Measurements from ENCODE around the gene UQCC3. TPM values are rescaled to one million over a fixed set of nuclear protein-coding genes. Genes with fewer than 3 reads are reported as not detected.
"Not testable (repeated sequence)": the region's sequence is repeated elsewhere in the genome, so short reads cannot be mapped to it uniquely, and the experiment has no call there.

Gene UQCC3
- total RNA-seq, 1 experiment from 2014 or later: 22.4 TPM

DNA sequence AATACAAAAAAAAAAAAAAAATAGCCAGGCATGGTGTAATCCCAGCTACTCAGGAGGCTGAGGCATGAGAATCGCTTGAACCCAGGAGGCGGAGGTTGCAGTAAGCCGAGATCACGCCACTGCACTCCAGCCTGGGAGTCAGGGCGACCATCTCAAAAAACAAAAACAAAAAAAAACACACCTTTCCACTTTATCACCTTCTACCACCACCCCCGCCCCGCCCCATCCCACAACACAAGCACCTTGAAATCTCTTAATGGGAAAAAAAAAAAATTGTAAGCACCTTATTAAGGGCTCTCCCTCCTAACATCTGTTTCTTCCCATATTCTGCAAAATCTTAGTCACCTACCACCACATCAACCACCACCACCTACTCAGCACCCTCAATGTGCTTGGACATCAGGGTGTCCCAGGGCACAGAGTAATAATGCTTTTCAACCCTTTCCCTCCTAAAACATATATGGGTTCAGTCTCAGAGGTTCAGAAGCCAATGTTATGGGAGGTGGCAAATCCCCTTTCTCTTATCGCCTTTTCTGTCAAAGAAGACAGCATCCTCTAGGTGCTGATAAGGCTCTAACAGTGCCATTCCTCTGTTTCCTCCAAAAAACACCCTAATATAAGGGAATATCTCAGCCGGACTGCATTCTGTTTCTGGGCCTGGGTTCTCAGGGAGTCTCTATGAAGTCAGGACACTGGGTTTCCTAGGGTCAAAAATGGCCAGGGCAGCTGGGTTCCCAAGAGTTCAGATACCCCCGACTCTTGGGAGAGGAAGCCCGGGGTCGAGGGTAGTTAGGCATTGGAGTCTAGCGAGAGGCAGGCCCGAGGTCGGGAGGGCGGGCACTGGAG, 19.1 kb upstream of the UQCC3 start:
- DNase-seq: no peak
- peaks cover 8% of the 10 kb centered on the region for H3K36me3 ChIP-seq (replicated peaks; ENCODE audit: control insufficient read depth, insufficient read depth, low read length)
- H3K27me3 ChIP-seq (ENCODE audit: control insufficient read depth, insufficient read depth, low read length): no peaks in the 10 kb centered on the region
- H3K4me3 ChIP-seq (ENCODE audit: insufficient read depth, low read depth, low read length): peak overlapping the region; percentile 71

DNA sequence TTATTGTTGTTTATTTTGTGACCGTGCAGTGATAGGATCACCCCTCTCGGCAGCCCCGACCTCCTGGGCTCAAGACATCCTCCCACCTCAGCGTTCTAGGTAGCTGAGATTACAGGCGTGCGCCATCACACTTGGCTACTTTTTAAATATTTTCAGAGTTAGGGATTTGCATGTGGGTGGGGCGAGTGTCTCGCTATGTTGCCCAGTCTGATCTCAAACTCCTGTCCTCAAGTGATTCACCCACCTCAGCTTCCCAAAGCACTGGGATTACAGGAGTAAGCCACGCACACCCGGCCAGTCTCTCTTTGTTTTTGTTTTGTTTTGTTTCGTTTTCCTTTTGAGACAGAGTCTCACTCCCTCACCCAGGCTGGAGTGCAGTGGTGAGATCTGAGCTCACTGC, 17.2 kb upstream of the UQCC3 start:
- no peak for DNase-seq
- Histone ChIP-seq H3K36me3 (replicated peaks; ENCODE audit: control insufficient read depth, insufficient read depth, low read length) (peaks cover 6% of the 10 kb centered on the region), H3K4me3 (ENCODE audit: insufficient read depth, low read depth, low read length) (no peak overlapping the region), H3K27me3 (ENCODE audit: control insufficient read depth, insufficient read depth, low read length) (no peaks in the 10 kb centered on the region)

DNA sequence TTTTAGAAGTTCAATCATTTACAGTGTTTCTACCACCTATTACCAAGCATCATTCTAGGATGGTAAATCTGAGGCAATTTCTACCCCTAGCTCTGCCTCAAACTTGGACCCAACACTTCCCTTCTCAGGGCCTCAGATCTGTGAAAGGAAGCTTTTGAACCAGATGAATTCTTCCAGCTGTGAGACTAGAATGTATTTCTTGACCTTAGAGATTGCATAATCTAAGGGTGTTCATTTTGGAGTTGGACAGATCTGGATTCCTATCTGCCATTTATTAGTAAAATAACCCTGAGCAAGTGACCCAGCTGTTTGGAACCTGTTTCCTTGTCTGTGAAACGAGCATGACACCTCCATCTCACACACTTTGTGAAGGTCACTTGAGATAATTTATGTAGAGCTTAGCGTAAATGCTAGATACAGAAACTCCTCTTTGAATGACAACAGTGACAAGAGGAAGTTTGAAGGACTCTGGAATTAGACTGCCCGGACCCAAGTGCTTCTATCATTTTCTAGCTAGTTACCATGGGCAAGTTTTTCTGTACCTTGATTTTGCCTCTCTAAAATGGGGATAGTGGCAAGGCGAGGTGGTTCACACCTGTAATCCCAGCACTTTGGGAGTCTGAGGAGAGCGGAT, 14.6 kb upstream of the UQCC3 start:
- no peak for DNase-seq
- H3K36me3 ChIP-seq (replicated peaks; ENCODE audit: control insufficient read depth, insufficient read depth, low read length): no peaks in the 10 kb centered on the region
- H3K27me3 ChIP-seq (ENCODE audit: control insufficient read depth, insufficient read depth, low read length): no peaks in the 10 kb centered on the region
- no peak overlapping the region for H3K4me3 ChIP-seq (ENCODE audit: insufficient read depth, low read depth, low read length)

DNA sequence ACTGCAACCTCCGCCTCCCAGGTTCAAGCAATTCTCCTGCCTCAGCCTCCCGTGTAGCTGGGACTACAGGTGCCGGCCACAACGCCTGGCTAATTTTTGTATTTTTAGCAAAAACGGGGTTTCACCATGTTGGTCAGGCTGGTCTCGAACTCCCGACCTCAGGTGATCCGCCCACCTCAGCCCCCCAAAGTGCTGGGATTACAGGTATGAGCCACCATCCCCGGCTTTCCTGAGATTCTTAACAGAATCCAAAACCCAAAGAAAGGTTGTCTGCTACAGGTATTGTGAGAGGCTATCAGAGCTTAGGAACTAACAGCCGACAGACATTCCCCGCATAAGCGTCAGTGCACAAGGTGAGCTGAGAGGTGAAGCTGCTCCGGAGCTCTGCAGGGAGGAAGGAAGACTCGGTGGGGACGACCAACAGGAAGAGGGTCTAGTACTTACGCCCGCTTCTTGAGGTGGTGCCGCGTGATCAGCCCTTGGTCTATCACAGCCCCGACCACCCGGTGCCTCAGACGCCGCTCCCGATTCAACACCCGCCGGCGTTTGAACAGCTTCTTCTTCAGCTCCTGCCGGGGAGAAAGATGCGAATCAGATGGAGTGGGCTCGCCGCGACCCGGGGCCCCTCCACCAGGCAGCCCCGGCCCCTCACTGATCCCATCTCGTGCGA, 6.9 kb upstream of the UQCC3 start:
- H3K36me3 ChIP-seq (replicated peaks; ENCODE audit: control insufficient read depth, insufficient read depth, low read length): peaks cover 20% of the 10 kb centered on the region
- no peaks in the 10 kb centered on the region for H3K27me3 ChIP-seq (ENCODE audit: control insufficient read depth, insufficient read depth, low read length)
- H3K4me3 ChIP-seq (ENCODE audit: insufficient read depth, low read depth, low read length): peak overlapping the region; percentile 79
- DNase-seq: peak; percentile 88

DNA sequence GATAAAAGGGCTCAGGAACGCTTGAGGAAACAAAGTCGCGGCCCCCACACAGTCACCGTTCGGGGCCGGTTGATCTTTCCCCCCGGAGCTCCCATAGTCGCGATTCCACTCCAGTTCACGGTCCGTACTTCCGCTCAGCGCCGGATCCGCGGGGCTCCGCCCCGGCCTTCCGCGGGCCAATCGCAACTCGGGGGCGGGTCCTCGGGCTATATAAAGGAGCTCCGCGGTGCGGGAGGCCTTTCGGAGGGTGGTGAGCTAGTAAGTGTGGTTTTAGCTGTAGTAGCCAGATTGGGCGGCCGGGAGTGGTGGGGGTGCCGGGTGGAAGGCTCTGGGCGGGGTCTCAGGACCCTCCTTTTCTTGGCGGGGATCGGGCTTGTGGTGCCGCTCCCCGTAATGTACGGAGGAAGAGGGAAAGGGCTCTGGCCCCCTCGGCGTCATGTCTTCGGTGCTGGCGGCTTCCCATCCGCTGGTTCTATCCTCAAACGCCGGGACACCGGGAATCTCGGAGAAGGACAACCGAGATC, 6.3 kb upstream of the UQCC3 start, which contains the start of the genes C11orf98 and CSKMT:
TSS of gene C11orf98 (minus strand) at position 136 of the 524 bp plus-strand sequence. CDS start at position 95, 41 bp downstream.
TSS of gene CSKMT (plus strand) at position 238 of the 524 bp plus-strand sequence. CDS start 568 bp downstream, outside the sequence.
- H3K4me3 ChIP-seq (ENCODE audit: insufficient read depth, low read depth, low read length): peak within 1 kb of the TSS; percentile 79
- H3K27me3 ChIP-seq (ENCODE audit: control insufficient read depth, insufficient read depth, low read length): no peaks in the 10 kb centered on the region
- DNase-seq: peak; percentile 99
- H3K36me3 ChIP-seq (replicated peaks; ENCODE audit: control insufficient read depth, insufficient read depth, low read length): peaks cover 20% of the 10 kb centered on the region

DNA sequence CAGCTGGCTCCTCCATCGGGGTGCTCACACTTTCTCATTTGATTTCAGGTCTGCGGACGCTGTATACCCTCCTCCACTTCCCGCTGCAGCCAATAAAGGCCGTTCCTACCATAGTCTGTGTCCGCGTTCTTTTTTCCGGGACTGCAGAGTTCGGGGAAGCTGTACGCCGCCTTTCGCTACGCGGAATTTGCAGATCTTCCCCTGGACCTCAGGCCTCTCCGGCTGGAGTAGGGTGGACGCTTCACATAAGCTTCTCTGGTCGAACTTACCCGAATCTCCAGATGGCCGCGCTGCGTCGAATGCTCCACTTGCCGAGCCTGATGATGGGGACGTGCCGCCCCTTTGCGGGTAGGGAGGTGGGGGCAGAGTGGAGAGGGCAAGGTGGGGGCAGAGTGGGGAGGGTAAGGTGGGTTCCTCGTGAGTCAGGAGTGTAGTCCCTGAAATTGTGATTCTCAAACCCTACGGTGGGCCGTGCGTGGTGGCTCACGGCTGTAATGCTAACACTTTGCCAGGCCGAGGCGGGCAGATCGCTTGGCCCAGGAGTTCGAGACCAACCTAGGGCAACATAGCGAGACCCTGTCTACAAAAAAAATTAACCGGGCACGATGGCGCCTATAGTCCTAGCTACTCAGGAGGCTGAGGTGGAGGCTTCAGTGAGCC, 5.7 kb upstream of the UQCC3 start:
- peak; percentile 59 for DNase-seq
- H3K36me3 ChIP-seq (replicated peaks; ENCODE audit: control insufficient read depth, insufficient read depth, low read length): peaks cover 20% of the 10 kb centered on the region
- H3K27me3 ChIP-seq (ENCODE audit: control insufficient read depth, insufficient read depth, low read length): no peaks in the 10 kb centered on the region
- H3K4me3 ChIP-seq (ENCODE audit: insufficient read depth, low read depth, low read length): peak overlapping the region; percentile 79

DNA sequence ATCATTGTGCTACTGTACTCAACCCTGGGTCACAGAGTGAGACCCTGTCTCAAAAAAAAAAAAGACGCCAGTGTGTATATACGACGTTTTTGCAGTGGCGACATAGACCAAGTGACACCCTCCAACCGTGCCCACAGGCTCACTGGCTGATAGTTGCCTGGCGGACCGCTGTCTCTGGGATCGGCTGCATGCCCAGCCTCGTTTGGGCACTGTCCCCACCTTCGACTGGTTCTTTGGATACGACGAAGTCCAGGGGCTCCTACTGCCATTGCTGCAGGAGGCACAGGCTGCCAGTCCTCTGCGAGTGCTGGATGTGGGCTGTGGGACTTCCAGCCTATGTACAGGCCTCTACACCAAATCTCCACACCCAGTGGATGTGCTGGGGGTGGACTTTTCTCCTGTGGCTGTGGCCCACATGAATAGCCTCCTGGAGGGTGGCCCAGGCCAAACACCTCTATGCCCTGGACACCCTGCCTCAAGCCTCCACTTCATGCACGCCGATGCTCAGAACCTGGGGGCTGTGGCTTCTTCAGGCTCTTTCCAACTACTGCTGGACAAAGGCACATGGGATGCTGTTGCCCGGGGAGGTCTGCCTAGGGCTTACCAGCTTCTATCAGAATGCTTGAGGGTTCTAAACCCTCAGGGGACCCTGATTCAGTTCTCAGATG, 5.1 kb upstream of the UQCC3 start:
- Histone ChIP-seq H3K27me3 (ENCODE audit: control insufficient read depth, insufficient read depth, low read length) (no peaks in the 10 kb centered on the region), H3K4me3 (ENCODE audit: insufficient read depth, low read depth, low read length) (peak overlapping the region; percentile 79), H3K36me3 (replicated peaks; ENCODE audit: control insufficient read depth, insufficient read depth, low read length) (peaks cover 20% of the 10 kb centered on the region)
- DNase-seq: peak; percentile 46

DNA sequence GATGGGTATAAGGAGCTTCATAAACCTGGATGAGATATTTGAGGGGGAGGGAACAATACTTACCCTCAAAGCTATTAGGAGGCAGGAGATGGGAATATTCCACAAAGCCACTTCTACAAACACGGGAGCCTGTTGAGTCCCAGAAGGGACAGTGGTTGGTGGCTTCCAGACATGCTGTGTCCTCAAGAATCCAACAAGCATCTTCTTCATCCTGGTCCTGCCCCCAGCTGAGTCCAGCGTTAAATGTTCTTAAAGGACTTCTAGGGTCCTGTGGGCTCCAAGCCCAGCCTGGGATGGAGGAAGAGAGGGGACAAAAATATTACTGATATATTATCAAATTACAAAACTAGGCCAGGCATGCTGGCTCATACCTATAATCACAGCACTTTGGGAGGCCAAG, 4.0 kb upstream of the UQCC3 start:
- no peak for DNase-seq
- Histone ChIP-seq H3K4me3 (ENCODE audit: insufficient read depth, low read depth, low read length) (no peak overlapping the region; the same call in 1 of the 2 replicates), H3K27me3 (ENCODE audit: control insufficient read depth, insufficient read depth, low read length) (no peaks in the 10 kb centered on the region), H3K36me3 (replicated peaks; ENCODE audit: control insufficient read depth, insufficient read depth, low read length) (peaks cover 20% of the 10 kb centered on the region)

DNA sequence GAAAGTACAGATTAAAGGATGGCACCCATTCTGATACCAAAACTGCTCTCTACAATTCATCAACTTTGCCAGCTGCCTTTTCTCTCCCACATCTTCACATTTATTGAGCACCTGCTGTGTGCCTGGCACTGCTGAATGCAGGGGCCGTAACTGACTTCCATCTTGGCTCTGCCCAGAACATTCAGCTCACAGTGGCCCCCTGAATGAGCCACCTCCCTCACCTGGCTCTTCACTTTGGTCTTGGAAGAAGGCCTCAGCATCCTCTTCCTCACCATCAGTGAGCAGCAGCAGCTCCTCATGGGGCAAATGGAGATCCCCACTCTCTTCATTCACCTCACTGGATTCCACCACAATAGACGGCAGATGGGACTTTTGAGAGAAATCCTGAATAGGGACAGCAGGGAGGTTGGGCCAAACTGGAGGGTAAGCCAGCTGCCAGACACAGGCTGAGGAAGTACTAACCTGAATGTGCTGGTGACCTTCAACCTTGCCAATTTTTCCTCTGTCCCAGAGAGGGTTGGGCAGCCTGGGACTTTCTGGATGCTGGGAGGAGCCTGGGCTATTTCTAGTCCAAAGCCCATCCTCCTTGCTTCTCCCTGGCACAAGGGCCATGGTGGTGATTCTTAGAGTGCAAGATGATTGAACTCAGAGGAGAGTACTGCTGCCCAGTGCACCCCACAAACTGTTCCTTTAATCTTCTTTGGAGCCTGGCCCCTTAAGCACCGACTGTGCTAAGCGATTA, 1.9 kb upstream of the UQCC3 start:
- DNase-seq: peak; percentile 59
- no peak overlapping the region for H3K4me3 ChIP-seq (ENCODE audit: insufficient read depth, low read depth, low read length)
- no peaks in the 10 kb centered on the region for H3K27me3 ChIP-seq (ENCODE audit: control insufficient read depth, insufficient read depth, low read length)
- peaks cover 17% of the 10 kb centered on the region for H3K36me3 ChIP-seq (replicated peaks; ENCODE audit: control insufficient read depth, insufficient read depth, low read length)

DNA sequence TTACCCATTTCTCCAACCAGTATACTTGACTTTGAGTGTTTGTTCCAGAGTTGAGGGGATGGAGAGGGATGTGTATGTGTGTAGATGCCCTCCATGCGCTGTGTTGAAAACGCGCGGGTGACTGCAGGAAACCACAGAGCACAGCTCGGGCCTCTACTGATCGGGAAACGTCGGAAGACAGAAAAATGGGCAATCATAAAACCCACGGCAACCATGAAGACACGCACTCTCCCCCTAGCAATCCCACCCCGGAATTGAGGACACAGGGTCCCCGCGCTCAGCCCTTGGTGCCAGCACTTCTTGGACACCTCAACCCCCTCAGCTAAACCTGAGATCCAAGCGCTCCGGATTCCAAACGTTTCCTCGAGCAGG, 251 bp upstream of the UQCC3 start:
- peak overlapping the region; percentile 92 for H3K4me3 ChIP-seq (ENCODE audit: insufficient read depth, low read depth, low read length)

DNA sequence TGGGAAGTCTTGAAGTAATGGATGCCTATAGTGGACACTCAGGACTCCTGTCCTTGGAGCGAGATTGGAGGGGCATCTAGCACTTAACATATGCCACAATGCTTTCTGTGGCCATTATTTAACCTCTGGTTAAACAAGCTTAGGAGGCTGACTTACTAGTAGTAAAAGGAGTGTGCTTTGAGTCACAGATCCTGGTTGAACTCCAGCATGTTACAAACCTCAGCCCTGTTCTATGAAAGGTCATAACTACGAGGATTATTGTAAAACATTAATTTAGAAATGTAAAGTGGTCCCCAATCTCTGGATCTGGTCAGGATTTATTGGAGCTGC, 1.7 kb downstream of the UQCC3 start:
- no peak overlapping the region for H3K4me3 ChIP-seq (ENCODE audit: insufficient read depth, low read depth, low read length)
- H3K36me3 ChIP-seq (replicated peaks; ENCODE audit: control insufficient read depth, insufficient read depth, low read length): peaks cover 18% of the 10 kb centered on the region
- H3K27me3 ChIP-seq (ENCODE audit: control insufficient read depth, insufficient read depth, low read length): no peaks in the 10 kb centered on the region
- peak; percentile 8 for DNase-seq

More for the DNA sequence above, 251 bp upstream of the UQCC3 start:
- DNase-seq: no peak
- no peaks in the 10 kb centered on the region for H3K27me3 ChIP-seq (ENCODE audit: control insufficient read depth, insufficient read depth, low read length)
- peaks cover 16% of the 10 kb centered on the region for H3K36me3 ChIP-seq (replicated peaks; ENCODE audit: control insufficient read depth, insufficient read depth, low read length)

DNA sequence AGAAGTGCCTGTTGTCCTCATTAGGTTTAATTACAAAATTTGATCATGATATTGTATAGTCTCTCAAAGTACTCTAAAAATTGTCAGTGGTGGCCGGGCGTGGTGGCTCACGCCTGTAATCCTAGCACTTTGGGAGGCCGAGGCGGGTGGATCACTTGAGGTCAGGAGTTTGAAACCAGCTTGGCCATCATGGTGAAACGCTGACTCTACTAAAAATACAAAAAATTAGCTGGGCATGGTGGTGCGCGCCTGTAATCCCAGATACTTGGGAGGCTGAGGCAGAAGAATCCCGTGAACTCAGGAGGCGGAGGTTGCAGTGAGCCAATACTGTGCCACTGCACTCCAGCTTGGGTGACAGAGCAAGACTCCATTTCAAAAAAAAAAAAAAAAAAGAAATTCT, 3.9 kb downstream of the UQCC3 start:
- H3K27me3 ChIP-seq (ENCODE audit: control insufficient read depth, insufficient read depth, low read length); DNase-seq; H3K4me3 ChIP-seq (ENCODE audit: insufficient read depth, low read depth, low read length): not testable (repeated sequence)
- peaks cover 18% of the 10 kb centered on the region for H3K36me3 ChIP-seq (replicated peaks; ENCODE audit: control insufficient read depth, insufficient read depth, low read length)

DNA sequence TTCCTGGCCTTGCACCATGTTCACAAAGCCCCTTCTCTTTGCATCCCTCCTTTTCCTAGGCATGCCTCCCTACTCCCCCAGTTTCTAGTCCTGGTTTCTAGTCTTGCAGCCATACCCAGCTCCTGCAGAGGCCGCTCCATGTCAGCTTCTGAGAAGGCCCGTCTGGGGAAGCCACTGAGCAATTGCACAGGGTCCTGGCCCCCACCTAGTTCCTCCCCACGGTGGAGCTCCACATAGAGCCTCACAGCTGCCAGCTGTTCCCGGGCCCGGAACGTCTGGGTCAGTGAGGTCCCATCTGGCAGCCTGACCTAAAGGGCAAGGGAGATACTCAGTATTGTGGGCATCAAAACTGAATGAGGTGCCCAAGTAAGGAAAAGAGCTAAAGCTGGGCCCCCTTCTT, 5.2 kb downstream of the UQCC3 start:
- peak; percentile 43 for DNase-seq
- peaks cover 18% of the 10 kb centered on the region for H3K36me3 ChIP-seq (replicated peaks; ENCODE audit: control insufficient read depth, insufficient read depth, low read length)
- no peaks in the 10 kb centered on the region for H3K27me3 ChIP-seq (ENCODE audit: control insufficient read depth, insufficient read depth, low read length)
- H3K4me3 ChIP-seq (ENCODE audit: insufficient read depth, low read depth, low read length): no peak overlapping the region
